OCI-LY1 (cell line): ENCODE measurements around the gene ACYP1.

Source experiments
- H2AFZ ChIP-seq: fragments of 200-600 bp; sonication (generic), shearing (Covaris generic); 2 replicates; pipeline ENCODE4 v1.6.0; 2014; ENCODE audit warnings: antibody characterized with exemption, mild to moderate bottlenecking, low read length
- H3F3A ChIP-seq: fragments of 200-600 bp; sonication (generic), shearing (Covaris generic); 2 replicates; pipeline ENCODE4 v1.6.0; 2014; ENCODE audit warnings: mild to moderate bottlenecking, antibody characterized with exemption, low read length, moderate library complexity; ENCODE audit not compliant: insufficient read depth
- H3K27ac ChIP-seq: fragments of 200-600 bp; sonication (generic); 2 replicates; pipeline ENCODE4 v1.5.1; 2014; ENCODE audit warnings: low read length, mixed run types, mild to moderate bottlenecking, low read depth; ENCODE audit not compliant: poor library complexity, severe bottlenecking
- H3K27me3 ChIP-seq: fragments of 200-600 bp; sonication (generic); 2 replicates; pipeline ENCODE4 v1.6.0; 2014; ENCODE audit warnings: antibody characterized with exemption, mild to moderate bottlenecking, low read length, moderate library complexity; ENCODE audit not compliant: insufficient read depth
- H3K36me3 ChIP-seq: fragments of 200-600 bp; sonication (generic); 2 replicates; pipeline ENCODE4 v1.6.1; 2014; ENCODE audit warnings: mild to moderate bottlenecking, antibody characterized with exemption, low read length, moderate library complexity, mixed read lengths; ENCODE audit not compliant: insufficient read depth
- H3K4me1 ChIP-seq: fragments of 200-600 bp; sonication (generic); 2 replicates; pipeline ENCODE4 v1.5.1; 2014; ENCODE audit warnings: mild to moderate bottlenecking, low read length, moderate library complexity; ENCODE audit not compliant: insufficient read depth, severe bottlenecking
- H3K4me2 ChIP-seq: fragments of 200-600 bp; sonication (generic), shearing (Covaris generic); 2 replicates; pipeline ENCODE4 v1.6.1; 2014; ENCODE audit warnings: low read length
- H3K4me3 ChIP-seq: fragments of 200-600 bp; sonication (generic); 2 replicates; pipeline ENCODE4 v1.5.1; 2014; ENCODE audit warnings: low read length, low read depth, mild to moderate bottlenecking, mixed read lengths; ENCODE audit not compliant: poor library complexity, severe bottlenecking
- H3K79me2 ChIP-seq: fragments of 200-600 bp; shearing (Covaris generic); 2 replicates; pipeline ENCODE4 v1.6.1; 2016; ENCODE audit warnings: mixed run types, low read length, mixed read lengths; ENCODE audit not compliant: insufficient read depth
- H3K9ac ChIP-seq: fragments of 200-600 bp; sonication (generic), shearing (Covaris generic); 2 replicates; pipeline ENCODE4 v1.6.1; 2014; ENCODE audit warnings: mild to moderate bottlenecking, low read length, mixed read lengths
- H3K9me2 ChIP-seq: fragments of 200-600 bp; sonication (generic), shearing (Covaris generic); 2 replicates; pipeline ENCODE4 v1.6.1; 2014; ENCODE audit warnings: low read depth, mild to moderate bottlenecking, low read length, mixed read lengths
- H3K9me3 ChIP-seq: fragments of 200-600 bp; shearing (Covaris generic); 2 replicates; pipeline ENCODE4 v1.6.1; 2014; ENCODE audit warnings: low read length, mixed read lengths
- H4K20me1 ChIP-seq: fragments of 200-600 bp; sonication (generic), shearing (Covaris generic); 2 replicates; pipeline ENCODE4 v1.6.0; 2016; ENCODE audit warnings: mild to moderate bottlenecking, low read length; ENCODE audit not compliant: insufficient read depth
- EZH2 ChIP-seq: fragments of 200-600 bp; sonication (generic), shearing (Covaris generic); IDR thresholded peaks from 2 replicates; pipeline ENCODE4 v1.8.0; 2017; ENCODE audit warnings: borderline replicate concordance, mixed run types, mild to moderate bottlenecking, antibody characterized with exemption, low read length, moderate library complexity, mixed read lengths
- TF ChIP-seq, protein P1 (sequence below): fragments of 200-600 bp; sonication (generic), shearing (Covaris generic); IDR thresholded peaks from 2 replicates; pipeline ENCODE4 v1.5.1; 2017; ENCODE audit warnings: mild to moderate bottlenecking, antibody characterized with exemption, low read length, moderate library complexity, mixed read lengths

The ACYP1 gene

DNA sequence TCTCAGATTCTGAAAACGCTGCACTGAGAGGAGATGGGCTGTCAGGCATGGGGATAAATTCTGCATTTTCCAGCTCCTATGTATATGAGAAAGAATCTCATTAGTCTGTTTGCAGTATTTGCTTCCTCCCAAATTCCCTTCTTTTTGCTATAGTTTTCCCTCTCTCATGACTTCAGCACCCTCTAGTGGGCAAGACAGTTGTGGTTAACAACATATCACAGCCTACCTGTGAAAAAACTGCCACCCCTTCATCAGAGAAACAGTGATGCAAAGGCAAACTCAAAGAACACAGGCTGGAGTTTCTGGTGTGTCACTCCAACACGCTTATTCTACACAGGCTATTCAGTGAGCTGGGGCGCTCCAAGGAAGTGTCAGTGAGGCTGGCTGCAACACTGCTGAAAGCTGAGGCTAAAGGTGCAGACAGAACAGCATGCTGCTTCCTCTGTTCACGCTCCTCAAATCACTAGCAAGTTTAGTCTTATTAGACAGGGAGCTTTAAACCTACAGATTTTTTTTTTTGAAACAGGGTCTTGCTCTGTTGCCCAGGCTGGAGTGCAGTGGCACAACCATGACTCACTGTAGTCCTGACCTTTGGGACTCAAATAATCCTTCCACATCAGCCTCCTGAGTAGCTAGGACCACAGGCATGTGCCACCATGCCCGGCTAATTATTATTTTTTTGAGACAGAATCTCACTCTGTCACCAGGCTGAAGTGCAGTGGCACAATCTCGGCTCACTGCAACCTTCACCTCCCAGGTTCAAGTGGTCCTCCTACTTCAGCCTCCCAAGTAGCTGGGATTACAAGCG, 24.9 kb upstream of the ACYP1 start:
- no peak overlapping the region for H3K4me3 ChIP-seq
- H3K9me2 ChIP-seq = no peaks in the 10 kb centered on the region
- H3K4me2 ChIP-seq = no peak overlapping the region
- H3K9ac ChIP-seq = no peak overlapping the region
- H4K20me1 ChIP-seq = no peaks in the 10 kb centered on the region
- no peaks in the 10 kb centered on the region for H3K9me3 ChIP-seq
- H3K27ac ChIP-seq = no peak overlapping the region
- no peaks in the 10 kb centered on the region for H3K27me3 ChIP-seq
- H3K79me2 ChIP-seq = no peaks in the 10 kb centered on the region
- peaks cover 64% of the 10 kb centered on the region for H3K36me3 ChIP-seq
- H3F3A ChIP-seq = no peaks in the 10 kb centered on the region
- no peaks in the 10 kb centered on the region for H3K4me1 ChIP-seq
- TF ChIP-seq, protein P1, sequence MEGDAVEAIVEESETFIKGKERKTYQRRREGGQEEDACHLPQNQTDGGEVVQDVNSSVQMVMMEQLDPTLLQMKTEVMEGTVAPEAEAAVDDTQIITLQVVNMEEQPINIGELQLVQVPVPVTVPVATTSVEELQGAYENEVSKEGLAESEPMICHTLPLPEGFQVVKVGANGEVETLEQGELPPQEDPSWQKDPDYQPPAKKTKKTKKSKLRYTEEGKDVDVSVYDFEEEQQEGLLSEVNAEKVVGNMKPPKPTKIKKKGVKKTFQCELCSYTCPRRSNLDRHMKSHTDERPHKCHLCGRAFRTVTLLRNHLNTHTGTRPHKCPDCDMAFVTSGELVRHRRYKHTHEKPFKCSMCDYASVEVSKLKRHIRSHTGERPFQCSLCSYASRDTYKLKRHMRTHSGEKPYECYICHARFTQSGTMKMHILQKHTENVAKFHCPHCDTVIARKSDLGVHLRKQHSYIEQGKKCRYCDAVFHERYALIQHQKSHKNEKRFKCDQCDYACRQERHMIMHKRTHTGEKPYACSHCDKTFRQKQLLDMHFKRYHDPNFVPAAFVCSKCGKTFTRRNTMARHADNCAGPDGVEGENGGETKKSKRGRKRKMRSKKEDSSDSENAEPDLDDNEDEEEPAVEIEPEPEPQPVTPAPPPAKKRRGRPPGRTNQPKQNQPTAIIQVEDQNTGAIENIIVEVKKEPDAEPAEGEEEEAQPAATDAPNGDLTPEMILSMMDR = peak; percentile 80
- no peak for TF ChIP-seq EZH2
- no peak overlapping the region for H2AFZ ChIP-seq

- no peaks in the 10 kb centered on the region for H3K9me2 ChIP-seq
- no peak overlapping the region for H3K27ac ChIP-seq
- H3K4me1 ChIP-seq = no peaks in the 10 kb centered on the region
- H3K4me3 ChIP-seq = no peak overlapping the region
- no peak overlapping the region for H3K4me2 ChIP-seq
- H3F3A ChIP-seq = no peaks in the 10 kb centered on the region
- TF ChIP-seq EZH2 = no peak
- H3K27me3 ChIP-seq = no peaks in the 10 kb centered on the region
- no peaks in the 10 kb centered on the region for H3K9me3 ChIP-seq
- peaks cover 67% of the 10 kb centered on the region for H3K36me3 ChIP-seq
- H2AFZ ChIP-seq = no peak overlapping the region
- H3K79me2 ChIP-seq = no peaks in the 10 kb centered on the region
- H4K20me1 ChIP-seq = no peaks in the 10 kb centered on the region
- no peak overlapping the region for H3K9ac ChIP-seq
Observed at GRCh38 chr14:75088153-75088552, 24.3 kb upstream of the ACYP1 start.

GRCh38 chr14:75084513-75084912, 20.7 kb upstream of the ACYP1 start:
- peaks cover 77% of the 10 kb centered on the region for H3K36me3 ChIP-seq
- H4K20me1 ChIP-seq = no peaks in the 10 kb centered on the region
- H3K4me1 ChIP-seq = no peaks in the 10 kb centered on the region
- no peaks in the 10 kb centered on the region for H3K27me3 ChIP-seq
- no peaks in the 10 kb centered on the region for H3F3A ChIP-seq
- H3K4me2 ChIP-seq = no peak overlapping the region
- H3K9me2 ChIP-seq = no peaks in the 10 kb centered on the region
- TF ChIP-seq EZH2 = no peak
- TF ChIP-seq, protein P1 = peak; percentile 20; the same call in 1 of the 2 replicates
- H3K27ac ChIP-seq = no peak overlapping the region
- no peak overlapping the region for H2AFZ ChIP-seq
- no peak overlapping the region for H3K9ac ChIP-seq
- H3K9me3 ChIP-seq = no peaks in the 10 kb centered on the region
- H3K79me2 ChIP-seq = no peaks in the 10 kb centered on the region
- H3K4me3 ChIP-seq = no peak overlapping the region

DNA sequence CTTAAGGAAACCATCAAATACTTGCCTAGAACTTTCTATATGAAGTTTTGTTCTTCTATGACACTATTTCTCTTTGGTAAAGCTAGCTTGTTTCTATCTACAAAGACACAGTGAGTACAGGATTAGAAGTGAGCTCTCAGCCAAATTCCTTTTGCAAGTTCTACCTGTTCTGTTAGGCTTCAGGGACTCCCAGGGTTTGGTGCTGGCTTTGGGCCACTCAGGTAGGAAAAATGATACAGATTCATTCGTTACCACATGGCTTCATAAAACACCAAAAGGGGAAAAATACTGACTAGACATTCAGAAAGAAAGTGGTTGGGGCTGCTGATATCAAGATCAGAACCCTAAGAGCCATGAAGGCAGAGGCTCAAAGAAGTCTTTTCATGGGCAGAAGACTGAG, 19.4 kb upstream of the ACYP1 start:
- Histone ChIP-seq H3K9me3 (no peaks in the 10 kb centered on the region), H3K4me1 (no peaks in the 10 kb centered on the region), H3K4me3 (no peak overlapping the region), H3K9ac (no peak overlapping the region), H3K27me3 (no peaks in the 10 kb centered on the region), H2AFZ (no peak overlapping the region), H3F3A (no peaks in the 10 kb centered on the region), H4K20me1 (no peaks in the 10 kb centered on the region), H3K79me2 (no peaks in the 10 kb centered on the region), H3K36me3 (peaks cover 78% of the 10 kb centered on the region), H3K27ac (no peak overlapping the region), H3K4me2 (no peak overlapping the region), H3K9me2 (no peaks in the 10 kb centered on the region)
- TF ChIP-seq, protein P1 = no peak
- no peak for TF ChIP-seq EZH2
